HUES48 (cell line): Measurements from ENCODE around the gene SFTPB.

ENCODE experiments used
- H3K27ac ChIP-seq: one replicate; pipeline ENCODE4 v1.7.0; 2013; ENCODE audit warnings: low read depth, low read length, inconsistent platforms
- H3K27me3 ChIP-seq: 2 replicates; pipeline ENCODE4 v1.6.1; 2013; ENCODE audit warnings: mild to moderate bottlenecking, low read length; ENCODE audit not compliant: control insufficient read depth, insufficient read depth
- H3K36me3 ChIP-seq: 2 replicates; pipeline ENCODE4 v1.6.1; 2013; ENCODE audit warnings: low read length; ENCODE audit not compliant: control insufficient read depth, insufficient read depth
- H3K4me1 ChIP-seq: 2 replicates; pipeline ENCODE4 v1.6.1; 2013; ENCODE audit warnings: mild to moderate bottlenecking, low read length; ENCODE audit not compliant: control insufficient read depth, insufficient read depth
- H3K4me3 ChIP-seq: 2 replicates; pipeline ENCODE4 v1.5.1; 2013; ENCODE audit warnings: mild to moderate bottlenecking, low read depth, low read length
- H3K9ac ChIP-seq: 2 replicates; pipeline ENCODE4 v1.6.1; 2013; ENCODE audit warnings: mild to moderate bottlenecking, low read depth, low read length, moderate library complexity
- H3K9me3 ChIP-seq: 2 replicates; pipeline ENCODE4 v1.6.1; 2013; ENCODE audit warnings: low read length; ENCODE audit not compliant: control insufficient read depth, insufficient read depth

SFTPB gene

GRCh38 chr2:85684806-85685205 is 16.8 kb upstream of the SFTPB start:
- Histone ChIP-seq H3K36me3 (no peaks in the 10 kb centered on the region), H3K9me3 (no peaks in the 10 kb centered on the region), H3K27ac (no peak overlapping the region), H3K4me1 (peaks cover 5% of the 10 kb centered on the region; the same call in 1 of the 2 replicates), H3K27me3 (no peaks in the 10 kb centered on the region), H3K9ac (no peak overlapping the region), H3K4me3 (no peak overlapping the region)

GRCh38 chr2:85684380-85684779 is 16.4 kb upstream of the SFTPB start:
- H3K27ac ChIP-seq, result no peak overlapping the region
- H3K9ac ChIP-seq, result no peak overlapping the region
- no peak overlapping the region for H3K4me3 ChIP-seq
- no peaks in the 10 kb centered on the region for H3K36me3 ChIP-seq
- H3K27me3 ChIP-seq, result no peaks in the 10 kb centered on the region
- H3K4me1 ChIP-seq, result peaks cover 5% of the 10 kb centered on the region; the same call in 1 of the 2 replicates
- no peaks in the 10 kb centered on the region for H3K9me3 ChIP-seq

DNA sequence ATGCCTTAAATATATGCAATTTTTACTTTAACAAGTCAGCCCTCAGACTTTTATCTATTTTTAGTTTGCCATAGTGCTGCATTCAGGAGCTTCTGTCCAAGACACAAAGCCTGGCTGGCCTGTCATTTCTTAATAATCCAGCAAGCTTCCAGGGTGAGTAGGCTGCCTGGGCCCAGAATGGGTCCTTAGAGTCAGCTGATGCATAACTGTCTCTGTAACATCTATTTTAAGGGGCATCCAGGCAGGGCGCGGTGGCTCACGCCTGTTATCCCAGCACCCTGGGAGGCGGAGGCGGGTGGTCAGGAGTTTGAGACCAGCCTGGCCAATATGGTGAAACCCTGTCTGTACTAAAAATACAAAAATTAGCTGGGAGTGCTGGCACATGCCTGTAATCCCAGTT is 14.4 kb upstream of the SFTPB start:
- no peak overlapping the region for H3K9ac ChIP-seq
- no peak overlapping the region for H3K4me3 ChIP-seq
- H3K9me3 ChIP-seq, result no peaks in the 10 kb centered on the region

DNA sequence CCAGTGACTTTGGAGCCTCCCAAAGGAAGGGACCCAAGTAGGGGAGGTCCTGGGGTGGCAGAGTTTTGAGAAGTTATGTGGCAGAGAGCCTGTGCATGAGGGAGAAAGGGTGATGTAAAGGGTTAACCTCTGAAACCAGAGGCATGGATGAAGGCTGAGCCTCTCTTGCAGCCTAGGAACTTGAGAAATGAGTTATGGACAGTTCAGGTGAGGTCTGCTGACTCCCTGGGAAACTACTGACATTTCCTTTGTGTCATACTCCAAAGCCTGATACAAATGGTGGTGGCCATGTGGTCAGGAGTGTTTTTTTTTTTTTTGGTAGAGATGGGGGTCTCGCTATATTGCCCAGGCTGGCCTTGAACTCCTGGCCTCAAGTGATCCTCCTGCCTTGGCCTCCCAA is 13.8 kb upstream of the SFTPB start:
- Histone ChIP-seq H3K27ac (no peak overlapping the region), H3K9ac (no peak overlapping the region), H3K4me1 (peaks cover 3% of the 10 kb centered on the region; the same call in 1 of the 2 replicates), H3K36me3 (no peaks in the 10 kb centered on the region), H3K27me3 (no peaks in the 10 kb centered on the region), H3K4me3 (no peak overlapping the region), H3K9me3 (no peaks in the 10 kb centered on the region)

More for the DNA sequence above, 14.4 kb upstream of the SFTPB start:
- Histone ChIP-seq H3K27ac (no peak overlapping the region), H3K4me1 (peaks cover 8% of the 10 kb centered on the region), H3K36me3 (no peaks in the 10 kb centered on the region), H3K27me3 (no peaks in the 10 kb centered on the region)

DNA sequence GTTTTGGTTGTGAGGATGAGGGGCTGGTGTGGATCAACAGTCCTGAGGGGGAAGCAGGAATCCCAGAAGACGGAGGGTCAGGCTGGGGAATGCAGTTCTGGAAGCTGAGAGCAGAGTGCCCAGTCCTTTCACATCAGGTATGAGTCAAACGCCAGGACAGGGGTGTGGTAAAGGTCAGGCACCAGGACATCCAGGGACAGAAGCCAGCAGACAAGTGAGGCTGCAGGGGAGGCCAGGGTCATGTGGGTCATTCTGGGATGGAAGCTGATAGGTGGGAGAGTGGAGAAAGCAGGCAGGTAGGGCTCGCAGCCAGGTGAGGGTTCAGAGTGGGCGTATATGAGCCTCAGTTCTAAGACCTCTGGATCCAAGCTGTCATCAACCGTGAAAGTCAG is 13.4 kb upstream of the SFTPB start:
- Histone ChIP-seq H3K9me3 (no peaks in the 10 kb centered on the region), H3K27me3 (no peaks in the 10 kb centered on the region), H3K9ac (no peak overlapping the region), H3K4me1 (peaks cover 3% of the 10 kb centered on the region; the same call in 1 of the 2 replicates), H3K27ac (no peak overlapping the region), H3K4me3 (no peak overlapping the region), H3K36me3 (no peaks in the 10 kb centered on the region)

GRCh38 chr2:85680707-85681371 is 12.8 kb upstream of the SFTPB start:
- Histone ChIP-seq H3K4me3 (no peak overlapping the region), H3K36me3 (no peaks in the 10 kb centered on the region), H3K27me3 (no peaks in the 10 kb centered on the region), H3K9ac (no peak overlapping the region), H3K27ac (no peak overlapping the region), H3K9me3 (no peaks in the 10 kb centered on the region), H3K4me1 (peaks cover 3% of the 10 kb centered on the region; the same call in 1 of the 2 replicates)

GRCh38 chr2:85678794-85679672 is 11.0 kb upstream of the SFTPB start:
- Histone ChIP-seq H3K9me3 (no peaks in the 10 kb centered on the region), H3K9ac (no peak overlapping the region), H3K4me1 (peaks cover 3% of the 10 kb centered on the region; the same call in 1 of the 2 replicates), H3K27ac (no peak overlapping the region), H3K4me3 (peak overlapping the region; percentile 33; the same call in 1 of the 2 replicates), H3K27me3 (no peaks in the 10 kb centered on the region), H3K36me3 (no peaks in the 10 kb centered on the region)

DNA sequence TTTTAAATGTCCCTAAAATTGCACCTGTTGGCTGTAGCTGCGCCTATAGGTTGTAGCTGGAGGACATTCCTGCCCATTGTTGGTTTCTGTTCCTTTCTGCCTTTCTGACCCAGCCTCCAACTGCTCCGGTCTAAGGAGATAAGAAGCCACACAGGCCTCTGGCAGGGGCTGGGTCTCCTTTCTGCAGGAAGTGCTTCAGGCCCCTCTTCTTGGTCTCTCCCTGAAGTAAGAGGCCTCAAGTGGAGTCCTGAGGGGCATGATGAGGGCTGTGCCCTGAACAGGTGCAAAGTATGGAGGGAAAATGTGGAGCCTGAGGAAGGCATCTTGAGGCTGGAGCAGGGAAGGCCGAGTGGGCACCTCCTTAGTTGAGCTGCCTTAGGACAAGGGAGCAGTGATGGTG is 10.4 kb upstream of the SFTPB start:
- Histone ChIP-seq H3K4me1 (peaks cover 3% of the 10 kb centered on the region; the same call in 1 of the 2 replicates), H3K9ac (no peak overlapping the region), H3K36me3 (no peaks in the 10 kb centered on the region), H3K4me3 (no peak overlapping the region), H3K27ac (no peak overlapping the region), H3K9me3 (no peaks in the 10 kb centered on the region), H3K27me3 (no peaks in the 10 kb centered on the region)

GRCh38 chr2:85675866-85676548 is 8.0 kb upstream of the SFTPB start:
- H3K9me3 ChIP-seq, result no peaks in the 10 kb centered on the region
- no peaks in the 10 kb centered on the region for H3K27me3 ChIP-seq
- no peak overlapping the region for H3K4me3 ChIP-seq

GRCh38 chr2:85675427-85675826 is 7.4 kb upstream of the SFTPB start:
- no peak overlapping the region for H3K27ac ChIP-seq
- no peak overlapping the region for H3K4me3 ChIP-seq
- no peaks in the 10 kb centered on the region for H3K36me3 ChIP-seq
- peaks cover 3% of the 10 kb centered on the region; the same call in 1 of the 2 replicates for H3K4me1 ChIP-seq
- no peaks in the 10 kb centered on the region for H3K27me3 ChIP-seq
- H3K9me3 ChIP-seq, result no peaks in the 10 kb centered on the region
- no peak overlapping the region for H3K9ac ChIP-seq

More at GRCh38 chr2:85675866-85676548, 8.0 kb upstream of the SFTPB start:
- Histone ChIP-seq H3K27ac (no peak overlapping the region), H3K36me3 (no peaks in the 10 kb centered on the region), H3K9ac (no peak overlapping the region), H3K4me1 (peaks cover 3% of the 10 kb centered on the region; the same call in 1 of the 2 replicates)
